ENCODE measurements around the gene THSD4. TPM values are rescaled to one million over a fixed set of nuclear protein-coding genes. Genes with fewer than 3 reads are reported as not detected.

The THSD4 gene
- total RNA-seq, 2 donors from 2014 or later = 39.8 to 68.3 TPM

DNA sequence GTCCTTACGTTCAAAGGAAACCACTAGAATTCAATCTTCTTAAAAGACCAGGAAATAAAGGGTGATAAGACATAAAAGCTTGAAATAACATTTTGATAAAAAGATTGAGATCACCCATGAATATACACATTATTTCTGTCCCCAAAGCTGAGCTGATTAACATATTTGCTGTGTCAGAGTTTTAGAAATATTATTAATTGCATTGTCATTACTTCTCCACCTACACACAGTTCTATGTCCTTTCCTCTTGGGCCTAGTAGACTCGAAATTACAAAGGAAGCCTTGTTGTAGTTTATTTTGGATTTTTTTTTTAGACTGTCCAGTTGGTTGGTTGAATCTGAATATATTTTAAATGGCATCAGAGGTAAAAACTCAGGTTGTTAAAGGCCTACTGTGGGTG is 614.0 kb downstream of the THSD4 start:
- ATAC-seq = no peak
- intact Hi-C loops (cut with DNase I) = no loop called here
- DNase-seq = no peak

GRCh38 chr15:71730277-71731144 is 615.2 kb downstream of the THSD4 start:
- intact Hi-C loops (cut with DNase I) = loop anchor here (2.0 to 10.0 kb wide), 3 partner anchors 156 to 282 kb away; no protein-coding TSS in a partner anchor
- DNase-seq = peak; percentile 50
- peak; percentile 87 to 91 for ATAC-seq

DNA sequence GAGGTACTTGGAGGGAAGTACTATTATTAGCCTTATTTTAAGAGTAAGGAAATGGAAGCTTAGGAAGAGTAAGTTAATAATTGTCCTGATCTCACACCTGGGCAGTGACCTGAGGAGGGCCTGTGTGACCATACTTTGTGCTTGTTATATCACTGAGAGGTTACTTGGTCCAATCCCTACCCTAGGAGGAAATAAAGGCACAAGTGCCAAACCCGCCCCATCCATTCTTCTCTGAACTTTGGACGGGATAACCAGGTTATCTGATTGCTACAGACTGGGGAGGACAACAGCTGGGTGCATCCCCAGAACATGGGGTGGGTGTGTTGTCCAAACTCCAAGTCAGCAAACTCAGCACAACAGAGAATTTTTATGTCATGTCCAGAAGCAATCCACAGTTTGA is 617.4 kb downstream of the THSD4 start:
- intact Hi-C loops (cut with DNase I) = loop anchor here (10.0 kb wide), 2 partner anchors 158 to 278 kb away; no protein-coding TSS in a partner anchor
- no peak for ATAC-seq
- no peak for DNase-seq

GRCh38 chr15:71733122-71733521 is 617.9 kb downstream of the THSD4 start:
- intact Hi-C loops (cut with DNase I) = loop anchor here (10.0 kb wide), 2 partner anchors 158 to 278 kb away; no protein-coding TSS in a partner anchor
- DNase-seq (no peak), ATAC-seq (no peak)

GRCh38 chr15:71734709-71735384 is 619.6 kb downstream of the THSD4 start:
- DNase-seq = no peak
- intact Hi-C loops (cut with DNase I) = loop anchor here (10.0 kb wide), 2 partner anchors 160 to 280 kb away; no protein-coding TSS in a partner anchor
- ATAC-seq = no peak

- no peak for ATAC-seq
- intact Hi-C loops (cut with DNase I) = loop anchor here (10.0 kb wide), 2 partner anchors 161 to 281 kb away; no protein-coding TSS in a partner anchor
Measured at GRCh38 chr15:71735385-71735757, 620.1 kb downstream of the THSD4 start.

GRCh38 chr15:71736286-71736947 is 621.1 kb downstream of the THSD4 start:
- DNase-seq (no peak), ATAC-seq (no peak)
- intact Hi-C loops (cut with DNase I) = loop anchor here (10.0 kb wide), 2 partner anchors 162 to 282 kb away; no protein-coding TSS in a partner anchor

More at GRCh38 chr15:71735385-71735757, 620.1 kb downstream of the THSD4 start:
- no peak for DNase-seq

GRCh38 chr15:71737761-71738160 is 622.5 kb downstream of the THSD4 start:
- DNase-seq (no peak), ATAC-seq (no peak)
- intact Hi-C loops (cut with DNase I) = loop anchor here (10.0 kb wide), 2 partner anchors 163 to 283 kb away; no protein-coding TSS in a partner anchor

GRCh38 chr15:71739355-71739754 is 624.1 kb downstream of the THSD4 start:
- intact Hi-C loops (cut with DNase I) = loop anchor here (10.0 kb wide), 2 partner anchors 165 to 285 kb away; no protein-coding TSS in a partner anchor
- no peak for ATAC-seq
- no peak for DNase-seq

- ATAC-seq = no peak
- DNase-seq = no peak
- intact Hi-C loops (cut with DNase I) = loop anchor here in 1 of 2 donors (5.0 kb wide), 1 partner anchor 414 kb away; no protein-coding TSS in a partner anchor
Measured at GRCh38 chr15:71742964-71743363, 627.7 kb downstream of the THSD4 start.

DNA sequence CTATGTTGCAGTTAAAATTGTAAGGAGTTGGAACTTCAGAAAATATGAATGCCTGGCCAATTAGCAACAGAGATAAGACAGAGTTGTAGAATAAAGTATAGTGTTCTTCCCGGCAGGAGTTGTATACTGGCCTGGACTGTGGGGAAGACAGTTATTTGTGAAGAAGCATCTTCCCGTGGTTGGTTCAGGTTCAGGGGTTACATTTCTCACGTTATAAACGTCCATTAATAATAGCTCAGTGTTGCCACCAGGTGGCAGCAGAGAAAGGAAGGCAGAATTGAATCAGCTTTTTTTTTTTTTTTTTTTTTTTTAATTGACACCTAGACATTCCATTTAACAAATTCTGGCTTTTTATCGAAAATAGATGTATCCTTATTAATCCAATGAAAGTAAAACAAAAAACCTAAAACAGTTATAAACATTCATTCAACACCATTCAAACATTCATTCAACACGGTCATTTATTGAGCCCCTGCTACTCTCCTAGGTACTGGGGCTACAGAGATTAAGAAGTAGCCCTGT is 628.7 kb downstream of the THSD4 start:
- intact Hi-C loops (cut with DNase I) = loop anchor here in 1 of 2 donors (5.0 kb wide), 1 partner anchor 413 kb away; no protein-coding TSS in a partner anchor
- DNase-seq (peak; percentile 71), ATAC-seq (peak; percentile 30 to 65)

DNA sequence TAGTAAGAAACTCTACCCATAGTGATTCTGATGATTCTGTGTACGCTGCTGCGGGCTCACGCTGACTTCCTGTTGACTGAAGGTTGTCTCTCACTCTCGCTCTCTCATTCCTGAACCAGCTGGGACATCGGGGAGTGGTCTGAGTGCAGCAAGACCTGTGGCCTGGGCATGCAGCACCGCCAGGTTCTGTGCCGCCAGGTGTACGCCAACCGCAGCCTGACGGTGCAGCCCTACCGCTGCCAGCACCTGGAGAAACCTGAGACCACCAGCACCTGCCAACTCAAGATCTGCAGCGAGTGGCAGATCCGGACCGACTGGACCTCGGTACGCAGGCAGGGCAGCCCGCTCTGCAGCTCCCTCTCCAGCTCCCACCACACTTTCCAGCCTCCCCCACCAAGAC is 631.4 kb downstream of the THSD4 start:
- DNase-seq (no peak), ATAC-seq (no peak)
- intact Hi-C loops (cut with DNase I) = no loop called here

GRCh38 chr15:71747128-71748083 is 632.1 kb downstream of the THSD4 start:
- no peak for ATAC-seq
- intact Hi-C loops (cut with DNase I) = loop anchor here in 1 of 2 donors (2.0 kb wide), 1 partner anchor 53 kb away; no protein-coding TSS in a partner anchor
- DNase-seq = no peak

- intact Hi-C loops (cut with DNase I) = loop anchor here in 1 of 2 donors (2.0 kb wide), 1 partner anchor 52 kb away; no protein-coding TSS in a partner anchor
- ATAC-seq (no peak), DNase-seq (no peak)
Measured at GRCh38 chr15:71748293-71748718, 633.0 kb downstream of the THSD4 start.

GRCh38 chr15:71749500-71749899 is 634.2 kb downstream of the THSD4 start:
- intact Hi-C loops (cut with DNase I) = loop anchor here in 1 of 2 donors (2.0 kb wide), 1 partner anchor 51 kb away; no protein-coding TSS in a partner anchor
- DNase-seq (no peak), ATAC-seq (no peak)

DNA sequence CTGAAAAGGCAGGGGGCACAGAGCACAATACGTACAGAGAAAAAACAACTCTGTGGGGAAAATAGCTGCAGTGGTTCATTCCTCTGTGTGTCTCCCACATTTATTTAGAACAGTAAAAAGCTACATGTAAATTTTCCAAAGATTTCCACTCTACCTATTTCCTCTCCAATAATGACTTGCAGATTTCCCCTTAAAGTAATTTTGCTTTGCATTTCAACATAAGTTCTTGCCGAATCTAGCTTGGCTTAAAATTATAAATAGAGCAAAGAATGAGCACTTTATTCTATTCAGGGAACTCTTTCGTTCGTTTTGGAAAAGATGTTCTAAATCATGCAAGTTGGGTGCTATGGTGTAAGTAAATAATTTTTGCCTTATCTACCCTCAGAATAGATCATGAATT is 636.9 kb downstream of the THSD4 start:
- ATAC-seq = no peak
- intact Hi-C loops (cut with DNase I) = no loop called here
- DNase-seq = no peak

DNA sequence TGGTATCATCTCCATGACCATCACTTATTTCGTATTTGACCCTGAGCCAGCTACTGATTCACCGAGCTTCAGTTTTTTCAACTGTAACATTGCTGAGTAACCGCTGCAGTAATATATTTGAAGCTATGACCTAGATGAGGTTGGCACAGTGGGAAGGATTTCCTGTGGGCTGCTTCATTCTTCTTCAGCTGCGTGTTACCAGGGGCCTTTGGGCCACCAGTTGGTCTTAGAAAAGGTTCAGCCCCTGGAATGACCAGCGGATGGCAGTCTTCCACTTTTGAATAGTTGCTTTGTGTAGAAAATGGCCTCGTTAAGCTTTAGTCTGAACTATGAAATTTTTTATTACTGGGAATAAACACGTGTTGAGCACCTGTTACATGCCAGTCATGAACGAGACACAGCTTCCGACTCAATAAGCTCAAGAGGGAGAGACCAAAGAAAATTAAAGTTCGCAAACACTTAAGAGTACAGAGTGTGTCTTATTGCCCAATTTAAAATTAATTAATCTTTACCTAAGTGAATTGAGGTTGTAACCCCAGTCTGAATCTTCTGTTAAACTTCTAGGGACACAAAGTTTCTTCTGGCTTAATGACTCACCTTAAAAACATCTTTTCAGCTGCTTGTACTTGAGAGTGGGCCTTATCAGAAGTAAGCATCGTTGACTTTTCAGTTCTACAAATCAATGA is 637.5 kb downstream of the THSD4 start:
- no peak for DNase-seq
- ATAC-seq = peak in 1 of 2 donors; percentile 19
- intact Hi-C loops (cut with DNase I) = no loop called here

Measured in left cardiac atrium (tissue), 4 donors.